ENCODE measurements around the gene PRDM16.

PRDM16 gene

DNA sequence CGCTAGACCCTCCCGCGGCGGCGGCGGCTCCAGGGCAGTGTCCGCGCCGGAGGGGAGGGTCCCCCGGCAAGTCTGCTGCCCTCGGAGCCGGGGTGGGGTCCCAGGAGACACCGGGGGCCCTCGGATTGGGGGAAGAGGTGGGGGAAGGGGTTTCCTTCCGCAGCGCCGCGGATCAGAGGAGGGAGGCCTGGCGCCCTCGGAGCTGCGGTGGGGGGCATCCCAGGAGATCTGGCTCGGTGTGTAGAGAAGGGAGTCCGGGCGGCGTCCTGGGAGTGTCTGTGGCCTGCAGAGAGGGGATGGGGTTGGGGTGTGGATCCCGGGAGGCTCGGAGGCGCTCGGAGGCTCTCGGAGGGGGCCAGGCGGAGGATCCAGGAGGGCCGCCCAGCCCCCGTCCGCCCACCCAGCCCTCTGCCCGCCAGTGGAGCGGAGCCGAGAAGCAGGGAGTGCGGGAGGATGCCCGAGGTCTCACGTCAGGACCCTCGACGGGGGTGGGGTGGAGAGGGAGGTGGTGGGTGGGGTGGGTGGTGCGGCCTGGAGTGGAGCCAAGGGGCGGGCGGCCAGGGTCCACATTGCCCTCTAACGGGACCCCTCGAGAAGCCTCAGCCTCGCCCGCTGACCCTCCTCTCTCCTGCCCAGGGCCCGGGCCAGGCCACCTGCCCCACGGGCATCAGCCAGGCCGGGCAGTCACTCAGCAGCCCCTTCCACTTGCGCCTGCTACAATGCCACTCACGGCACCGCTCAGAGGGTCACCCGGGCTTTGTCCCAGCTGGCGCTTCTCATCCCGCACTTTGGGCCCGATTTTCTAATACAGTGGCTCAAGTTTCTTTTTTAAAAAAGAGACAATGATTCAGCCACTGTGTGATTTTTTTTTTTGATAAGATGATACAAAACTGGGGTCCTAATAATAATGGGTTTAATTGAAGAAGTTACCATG lies 325.3 kb downstream of the PRDM16 start:
- no peak for DNase-seq (ENCODE audit: low read depth in 2 of 2)

- DNase-seq (ENCODE audit: low read depth in 2 of 2), result no peak
Measured at GRCh38 chr1:3396411-3396810, 327.4 kb downstream of the PRDM16 start.

DNA sequence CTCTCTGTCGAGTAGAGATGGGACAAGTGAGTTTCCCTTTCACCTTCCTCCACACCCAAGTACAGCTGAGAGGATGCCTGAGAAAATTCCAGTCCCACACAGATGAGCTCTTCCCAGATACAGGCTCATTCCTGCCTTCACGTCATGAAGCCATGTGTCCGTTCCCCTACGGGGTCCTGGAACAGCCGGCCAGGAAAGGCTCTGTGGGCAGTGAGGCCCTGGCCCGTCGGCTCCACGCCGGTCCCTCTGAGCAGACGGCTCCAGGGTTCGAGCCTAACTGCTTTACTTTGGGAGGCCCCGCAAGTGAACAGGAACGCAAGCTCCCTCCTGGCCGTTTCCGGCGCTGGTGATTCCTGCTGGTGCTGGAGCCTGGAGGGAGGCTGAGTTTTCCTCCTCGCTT lies 328.3 kb downstream of the PRDM16 start:
- no peak for DNase-seq (ENCODE audit: low read depth in 2 of 2)

DNA sequence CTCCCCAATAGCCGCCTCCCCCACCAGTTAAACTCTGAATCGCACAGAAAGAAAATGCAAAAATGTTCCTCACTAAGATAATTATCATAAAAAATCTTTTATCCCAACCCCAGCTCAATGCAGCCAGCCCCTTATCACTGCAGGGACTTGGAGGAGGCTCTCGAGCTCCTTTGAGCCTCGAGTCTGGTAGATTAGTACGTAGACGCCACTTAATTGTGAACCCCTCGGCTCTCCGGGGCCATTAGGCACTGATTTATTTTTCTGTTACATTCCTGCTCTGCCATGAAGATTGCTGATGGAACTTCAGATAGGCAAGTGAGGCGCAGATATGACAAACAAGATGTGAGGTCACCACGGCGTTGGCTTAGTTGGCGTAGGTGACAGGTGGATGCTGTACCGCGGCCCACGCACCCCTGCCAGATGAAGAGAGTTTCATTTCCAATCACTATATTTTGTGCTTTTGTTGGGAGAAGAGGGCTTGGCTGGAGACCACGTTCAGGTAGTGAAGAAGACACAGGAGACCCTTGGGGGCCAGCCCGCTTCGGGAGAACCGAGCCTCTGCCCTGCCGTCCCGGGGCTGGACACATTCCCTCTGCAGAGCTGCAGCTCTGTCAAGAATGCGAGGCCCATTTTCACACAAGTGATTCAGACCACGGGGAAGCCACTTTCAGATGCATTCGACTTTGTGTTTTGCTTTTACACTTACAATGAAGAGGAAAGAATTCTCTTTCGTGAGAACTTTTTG lies 329.6 kb downstream of the PRDM16 start:
- DNase-seq (ENCODE audit: low read depth in 2 of 2), result no peak

DNA sequence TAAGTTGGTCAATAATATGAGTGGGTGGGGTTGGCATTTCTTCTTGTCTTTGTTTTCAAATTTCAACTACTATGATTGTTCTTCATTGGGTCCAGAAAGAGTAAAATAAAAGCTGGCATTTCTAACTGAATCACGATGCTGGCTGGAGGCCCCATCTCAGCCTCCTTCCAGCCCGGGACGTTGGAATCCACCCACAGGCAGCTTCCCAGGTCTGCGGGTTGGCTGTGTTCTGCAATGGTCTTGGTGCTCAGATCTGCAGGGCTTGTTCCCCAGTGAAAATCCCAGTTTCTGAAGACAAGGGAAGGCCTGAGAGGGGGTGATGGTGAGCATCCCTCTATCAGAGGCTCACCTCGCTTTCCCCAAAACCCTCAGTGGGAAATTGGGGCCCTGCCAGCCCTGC lies 330.7 kb downstream of the PRDM16 start:
- DNase-seq (ENCODE audit: low read depth in 2 of 2), result no peak

DNA sequence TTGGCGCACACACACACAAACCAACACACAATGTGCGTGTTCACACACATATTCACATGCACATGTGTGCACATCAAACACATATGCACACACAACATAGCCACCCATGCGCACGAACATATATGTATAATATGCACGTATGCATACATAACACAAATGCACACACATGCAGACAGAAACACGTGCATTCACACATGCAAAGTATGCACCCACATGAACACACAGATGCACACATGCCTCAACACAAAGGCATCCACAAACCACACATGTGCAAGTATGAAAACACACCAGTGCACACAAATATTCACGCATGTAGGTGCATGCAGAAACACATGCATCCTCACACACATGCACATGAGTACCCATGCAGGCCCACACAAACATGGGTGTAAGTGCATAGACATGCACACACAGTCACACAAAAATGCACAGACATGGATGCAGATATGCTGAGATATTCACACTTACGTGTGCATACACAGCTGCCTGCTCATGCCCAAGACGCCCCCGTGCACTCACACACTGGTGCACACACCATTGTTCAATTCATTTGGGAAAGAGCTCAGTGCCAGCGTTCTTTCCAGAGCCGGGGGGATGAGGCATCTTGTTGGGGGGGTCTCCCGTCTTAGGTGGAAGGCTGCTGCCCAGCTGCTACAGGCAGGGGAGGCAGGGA lies 332.7 kb downstream of the PRDM16 start:
- DNase-seq (ENCODE audit: low read depth in 2 of 2), result no peak

GRCh38 chr1:3402258-3403010 lies 333.4 kb downstream of the PRDM16 start:
- DNase-seq (ENCODE audit: low read depth in 2 of 2), result no peak

- DNase-seq (ENCODE audit: low read depth in 2 of 2), result no peak
Measured at GRCh38 chr1:3403011-3403345, 334.0 kb downstream of the PRDM16 start.

- no peak for DNase-seq (ENCODE audit: low read depth in 2 of 2)
Measured at GRCh38 chr1:3403388-3404231, 334.6 kb downstream of the PRDM16 start.

DNA sequence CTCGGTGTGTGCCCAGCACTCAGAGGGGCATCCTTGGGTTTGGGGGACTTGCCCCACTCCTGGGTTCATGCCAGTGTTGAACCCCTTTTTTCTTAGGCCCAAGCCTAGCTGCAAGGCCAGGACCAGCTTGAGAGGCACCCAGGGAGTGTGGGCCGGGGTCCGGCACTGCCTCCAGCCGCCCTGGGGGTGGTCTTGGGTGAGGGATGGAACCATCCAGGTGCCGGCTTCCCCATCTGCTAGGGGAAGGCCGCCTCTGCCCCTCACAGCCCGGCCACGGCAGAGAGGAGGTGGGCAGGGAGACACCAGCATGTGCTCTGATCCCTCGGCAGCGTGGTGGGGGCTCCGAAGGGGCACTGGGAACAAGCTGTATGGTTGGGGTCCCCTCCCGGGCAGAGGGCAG lies 335.3 kb downstream of the PRDM16 start:
- DNase-seq (ENCODE audit: low read depth in 2 of 2), result no peak

DNA sequence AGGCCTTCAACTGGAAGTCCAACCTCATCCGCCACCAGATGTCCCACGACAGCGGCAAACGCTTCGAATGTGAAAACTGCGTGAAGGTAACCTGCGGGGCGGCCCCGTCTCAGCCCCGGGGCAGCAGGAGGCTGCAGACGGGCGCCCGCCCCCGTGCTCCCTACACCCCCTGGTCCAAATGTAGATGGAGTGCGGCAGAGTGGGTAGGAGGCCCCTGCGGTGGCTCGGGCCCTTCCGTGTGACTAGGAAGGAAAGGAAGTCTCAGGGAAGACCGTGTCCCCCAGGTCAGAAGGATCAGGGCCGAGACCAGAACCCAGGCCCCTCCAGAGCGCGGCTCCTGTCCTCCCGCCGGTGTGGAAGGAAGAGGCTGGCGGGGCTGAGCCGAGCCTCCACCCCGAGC lies 335.8 kb downstream of the PRDM16 start:
- DNase-seq (ENCODE audit: low read depth in 2 of 2), result no peak

DNA sequence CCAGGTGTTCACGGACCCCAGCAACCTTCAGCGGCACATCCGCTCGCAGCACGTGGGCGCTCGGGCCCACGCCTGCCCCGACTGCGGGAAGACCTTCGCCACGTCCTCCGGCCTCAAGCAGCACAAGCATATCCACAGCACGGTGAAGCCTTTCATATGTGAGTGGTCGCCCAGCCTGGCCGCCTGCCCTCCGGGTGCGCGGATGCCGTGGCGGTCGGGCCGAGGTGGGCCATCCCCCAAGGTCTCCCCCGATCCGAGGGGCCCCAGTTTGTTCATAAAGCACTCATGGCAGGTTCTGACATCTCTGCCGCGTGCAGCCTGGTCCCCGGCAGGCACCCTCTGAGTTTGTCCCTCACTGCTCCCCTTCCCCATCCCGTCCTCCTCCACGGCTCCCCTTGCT lies 336.5 kb downstream of the PRDM16 start:
- no peak for DNase-seq (ENCODE audit: low read depth in 2 of 2)

- DNase-seq (ENCODE audit: low read depth in 2 of 2), result no peak
Measured at GRCh38 chr1:3405974-3406867, 337.2 kb downstream of the PRDM16 start.

- no peak for DNase-seq (ENCODE audit: low read depth in 2 of 2)
Measured at GRCh38 chr1:3407021-3407420, 338.0 kb downstream of the PRDM16 start.

- no peak for DNase-seq (ENCODE audit: low read depth in 2 of 2)
Measured at GRCh38 chr1:3408751-3409266, 339.8 kb downstream of the PRDM16 start.

DNA sequence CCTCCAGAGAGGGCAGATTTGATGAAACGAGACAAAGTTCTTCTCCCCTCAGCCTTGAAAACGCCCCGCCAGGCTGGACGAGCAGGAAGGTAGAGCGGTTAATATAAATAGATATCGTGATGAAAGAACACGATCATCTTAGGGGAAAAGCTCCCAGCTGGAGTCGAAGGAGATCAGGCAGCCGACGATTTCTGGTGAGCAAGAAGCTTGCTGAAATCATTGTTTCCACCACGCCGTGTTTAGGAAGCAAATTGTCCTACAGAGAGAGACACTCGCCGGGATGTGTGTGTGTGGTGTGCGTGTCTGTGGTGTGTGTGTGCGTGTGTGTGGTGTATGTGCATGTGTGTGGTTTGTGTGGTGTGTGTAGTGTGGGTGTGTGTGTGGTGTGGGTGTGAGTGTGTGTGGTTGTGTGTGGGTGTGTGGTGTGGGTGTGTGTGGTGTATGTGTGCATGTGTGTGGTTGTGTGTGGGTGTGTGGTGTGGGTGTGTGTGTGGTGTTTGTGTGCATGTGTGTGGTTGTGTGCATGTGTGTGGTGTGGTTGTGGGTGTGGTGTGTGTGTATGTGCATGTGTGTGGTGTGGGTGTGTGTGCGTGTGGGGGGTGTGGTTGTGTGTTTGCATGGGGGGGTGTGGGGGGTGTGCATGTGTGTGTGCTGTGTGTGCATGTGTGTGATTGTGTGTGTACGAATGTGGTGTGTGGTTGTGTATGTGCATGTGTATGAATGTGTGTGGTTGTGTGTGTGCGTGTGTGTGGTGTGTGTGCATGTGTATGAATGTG lies 340.6 kb downstream of the PRDM16 start:
- DNase-seq (ENCODE audit: low read depth in 2 of 2), result no peak

DNA sequence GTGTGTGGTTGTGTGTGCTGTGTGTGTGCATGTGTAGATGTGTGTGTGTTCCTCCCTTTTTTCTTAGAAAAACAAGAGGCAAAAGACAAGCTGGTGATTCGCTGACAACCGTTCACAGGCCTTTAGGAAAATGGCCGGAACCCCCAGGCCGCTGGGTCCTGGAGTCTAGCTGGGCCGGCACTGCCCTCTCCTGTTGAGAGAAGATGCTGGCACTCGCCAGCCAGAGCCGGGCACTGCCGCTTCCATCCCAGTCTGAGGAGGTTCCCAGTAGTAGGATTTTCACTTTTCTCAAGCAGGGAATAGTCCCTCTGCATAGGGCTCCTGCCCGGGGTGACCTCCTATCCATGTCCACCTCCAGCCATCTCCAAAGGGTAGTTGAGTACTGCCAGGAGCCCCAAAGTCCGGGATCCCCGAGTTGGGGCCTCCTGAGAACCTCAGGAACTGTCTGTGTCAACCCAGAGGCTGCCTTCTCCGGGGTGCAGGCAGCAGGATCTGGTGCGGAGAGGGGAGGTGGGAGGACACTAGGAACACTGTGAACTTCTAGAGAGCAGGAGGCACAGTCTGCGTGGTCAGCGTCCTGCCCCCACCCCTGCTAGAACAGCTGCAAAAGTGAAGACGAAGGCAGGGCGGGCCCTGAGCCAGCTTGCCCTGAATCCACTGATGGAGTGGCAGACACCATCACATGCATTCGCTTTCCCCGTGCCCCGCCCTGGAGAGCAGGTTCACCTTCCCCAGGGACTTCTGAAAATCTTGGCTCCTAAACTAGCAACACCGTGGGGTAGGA lies 341.3 kb downstream of the PRDM16 start:
- no peak for DNase-seq (ENCODE audit: low read depth in 2 of 2)

DNA sequence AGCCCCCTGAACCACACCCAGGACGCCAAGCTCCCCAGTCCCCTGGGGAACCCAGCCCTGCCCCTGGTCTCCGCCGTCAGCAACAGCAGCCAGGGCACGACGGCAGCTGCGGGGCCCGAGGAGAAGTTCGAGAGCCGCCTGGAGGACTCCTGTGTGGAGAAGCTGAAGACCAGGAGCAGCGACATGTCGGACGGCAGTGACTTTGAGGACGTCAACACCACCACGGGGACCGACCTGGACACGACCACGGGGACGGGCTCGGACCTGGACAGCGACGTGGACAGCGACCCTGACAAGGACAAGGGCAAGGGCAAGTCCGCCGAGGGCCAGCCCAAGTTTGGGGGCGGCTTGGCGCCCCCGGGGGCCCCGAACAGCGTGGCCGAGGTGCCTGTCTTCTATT lies 342.8 kb downstream of the PRDM16 start:
- DNase-seq (ENCODE audit: low read depth in 2 of 2), result no peak

All from stimulated activated CD4-positive, alpha-beta T cell treated with anti-CD3 and anti-CD28 coated beads, Interleukin-1b, Interleukin-23, amount 100 ng/mL, for 4 hours (primary cell).